Activated T-helper 1 cell treated with anti-CD3 and anti-CD28 coated beads, Interleukin-2, amount 50 U/mL, for 16 hours (primary cell): ENCODE measurements around the gene DGKG.

Experiments
- DNase-seq, 2 donors: peaks; one replicate each; pipeline ENCODE4 v3.0.0-alpha.2; 2020; ENCODE audit warnings: low read depth in 1 of 2, low spot score in 1 of 2

The DGKG gene

DNA sequence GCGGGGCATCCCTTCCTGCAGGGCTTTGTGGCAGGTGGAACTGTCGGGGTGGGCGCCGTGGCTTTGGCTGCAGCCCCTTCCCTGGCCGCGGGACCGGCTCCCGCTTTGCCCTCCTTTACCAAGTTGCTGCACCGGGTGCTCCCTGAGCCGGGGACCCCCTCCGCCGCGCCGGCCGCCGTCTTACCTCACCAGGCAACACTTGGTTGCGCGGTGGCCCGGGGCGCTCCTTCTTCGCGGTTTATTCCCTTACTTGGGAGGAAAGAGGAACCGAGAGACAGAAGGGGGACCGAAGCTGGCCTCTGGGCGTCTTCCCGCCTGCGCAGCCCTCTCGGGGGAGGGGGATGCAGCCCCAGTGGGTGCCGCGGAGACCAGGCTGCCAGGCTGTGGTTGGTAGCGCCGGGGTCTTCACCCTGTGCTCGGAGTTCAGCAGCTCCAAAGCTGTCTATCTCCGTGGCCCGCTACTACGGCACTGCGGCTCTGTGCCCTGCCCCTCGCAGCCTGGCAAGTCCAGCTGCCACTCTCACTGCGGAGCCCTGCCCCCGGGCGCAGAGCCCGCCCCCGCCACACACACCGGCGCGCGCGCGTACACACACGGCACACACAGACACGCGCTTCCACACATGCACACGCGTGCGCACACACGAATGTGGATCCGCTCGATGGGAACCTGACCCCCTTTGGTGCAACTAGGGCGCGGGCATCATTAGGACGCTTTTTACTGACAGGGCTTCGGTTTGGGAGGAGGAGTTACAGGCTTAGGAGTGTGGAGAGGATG lies at the start of gene DGKG:
DGKG (minus strand) TSS at position 473 of the 775 bp plus-strand sequence. CDS start 41,775 bp downstream, outside the sequence.
- peak in 1 of 2 donors; percentile 0 for DNase-seq

DNA sequence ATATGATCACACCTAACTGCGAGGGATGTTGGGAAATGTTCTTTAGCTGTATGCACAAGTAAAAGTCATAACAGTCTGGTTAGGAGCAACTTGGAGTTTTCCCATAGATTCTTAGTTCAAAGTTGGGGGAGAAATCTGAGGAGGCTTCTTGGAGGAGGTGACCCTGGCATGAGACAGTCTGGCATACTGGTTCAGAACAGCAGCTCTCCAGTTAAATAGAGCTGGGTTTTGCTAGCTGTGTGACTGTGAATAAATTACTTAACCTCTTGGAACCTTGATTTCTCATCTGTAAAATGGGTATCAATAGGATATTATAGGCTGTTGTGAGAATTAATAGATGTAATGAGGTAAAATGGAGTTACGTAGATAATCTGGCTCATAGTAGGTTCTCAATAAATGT lies 49.1 kb upstream of the DGKG start:
- DNase-seq, result no peak

DNA sequence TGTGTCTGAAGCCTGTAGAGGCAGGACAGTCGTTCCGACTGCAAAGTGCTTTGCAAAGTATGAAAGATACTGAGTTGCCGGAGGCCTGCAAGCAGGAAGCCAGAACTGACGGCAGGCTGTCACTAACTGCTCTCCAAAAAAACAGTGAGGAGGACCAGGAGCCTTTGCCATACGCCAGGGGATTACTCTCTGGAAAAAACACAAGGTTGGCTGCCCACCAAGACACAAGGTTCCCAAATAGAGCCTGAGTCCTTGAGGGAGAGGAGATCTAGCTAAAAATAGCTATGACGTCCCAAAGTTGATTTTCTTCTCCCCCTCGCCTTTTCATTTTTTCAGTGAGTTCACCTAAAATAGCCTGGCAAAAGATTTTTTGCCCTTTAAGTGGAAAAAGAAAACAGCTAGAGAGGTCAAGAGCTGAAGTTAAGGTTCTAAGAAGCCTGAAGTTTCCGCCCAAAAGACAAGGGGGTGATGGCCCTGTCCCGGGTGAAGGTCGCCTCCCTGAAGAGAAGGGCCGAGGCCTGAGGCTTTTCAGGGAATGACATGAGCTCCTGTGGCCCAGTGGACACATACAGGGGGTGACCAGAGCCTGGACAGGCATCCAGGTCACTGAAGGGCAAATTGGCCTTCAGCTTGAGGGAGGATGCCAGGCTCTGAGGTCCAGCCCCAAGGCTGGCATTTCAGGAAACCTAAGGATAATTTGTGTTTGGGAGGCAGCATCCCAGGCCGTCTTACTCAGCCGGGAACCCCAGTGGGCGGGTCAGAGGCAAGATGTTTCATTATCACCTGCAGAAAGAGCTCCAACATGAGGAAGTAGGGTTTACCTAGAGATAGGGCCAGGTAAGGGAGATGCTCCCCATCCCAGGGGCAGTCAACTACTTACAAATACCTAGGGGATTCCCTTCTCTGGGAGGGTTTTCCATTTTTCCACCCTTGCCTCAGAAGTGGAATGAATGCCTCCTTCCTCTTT lies 44.9 kb upstream of the DGKG start:
- no peak for DNase-seq

- DNase-seq, result no peak
Measured at GRCh38 chr3:186401556-186401955, 39.5 kb upstream of the DGKG start.

- no peak for DNase-seq
Measured at GRCh38 chr3:186400662-186401061, 38.6 kb upstream of the DGKG start.

GRCh38 chr3:186400026-186400425 lies 38.0 kb upstream of the DGKG start:
- no peak for DNase-seq

GRCh38 chr3:186394566-186395217 lies 32.7 kb upstream of the DGKG start:
- no peak for DNase-seq

DNA sequence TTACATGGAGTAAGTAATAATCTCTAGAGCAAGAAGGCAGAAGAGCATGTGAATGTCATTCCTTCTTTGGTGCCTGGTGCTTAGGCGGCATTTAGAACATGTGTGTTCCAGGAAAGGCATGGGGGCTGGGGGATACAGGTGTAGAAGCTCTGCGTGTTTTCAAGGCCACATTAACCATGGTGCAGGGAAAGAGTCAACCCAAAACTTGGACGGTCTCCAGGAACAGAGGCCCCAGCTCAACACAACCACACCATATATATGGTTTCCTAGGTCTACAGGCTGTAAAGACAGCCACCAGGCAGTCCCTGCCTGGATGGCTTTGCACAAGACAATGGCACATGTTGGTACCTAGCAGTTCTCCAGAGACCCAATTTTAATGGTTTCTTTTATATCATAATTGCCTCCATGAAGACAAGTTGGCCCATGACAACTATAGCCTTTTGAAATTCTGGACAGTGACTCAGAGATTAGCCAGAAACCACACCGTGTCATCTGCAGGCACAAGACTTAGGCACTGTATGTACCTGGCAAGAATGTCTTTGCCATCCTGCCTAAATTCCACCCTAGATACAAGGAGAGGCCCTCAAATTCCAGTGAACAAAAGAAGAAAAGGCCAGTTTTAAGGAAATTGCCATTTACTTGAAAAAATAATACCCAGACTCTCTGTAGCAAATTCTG lies 25.0 kb upstream of the DGKG start:
- DNase-seq, result no peak

- no peak for DNase-seq
Measured at GRCh38 chr3:186385856-186386602, 24.0 kb upstream of the DGKG start.

GRCh38 chr3:186383026-186383993 lies 21.3 kb upstream of the DGKG start:
- no peak for DNase-seq

- DNase-seq, result no peak
Measured at GRCh38 chr3:186382217-186382885, 20.3 kb upstream of the DGKG start.

GRCh38 chr3:186381424-186382216 lies 19.6 kb upstream of the DGKG start:
- DNase-seq, result no peak

DNA sequence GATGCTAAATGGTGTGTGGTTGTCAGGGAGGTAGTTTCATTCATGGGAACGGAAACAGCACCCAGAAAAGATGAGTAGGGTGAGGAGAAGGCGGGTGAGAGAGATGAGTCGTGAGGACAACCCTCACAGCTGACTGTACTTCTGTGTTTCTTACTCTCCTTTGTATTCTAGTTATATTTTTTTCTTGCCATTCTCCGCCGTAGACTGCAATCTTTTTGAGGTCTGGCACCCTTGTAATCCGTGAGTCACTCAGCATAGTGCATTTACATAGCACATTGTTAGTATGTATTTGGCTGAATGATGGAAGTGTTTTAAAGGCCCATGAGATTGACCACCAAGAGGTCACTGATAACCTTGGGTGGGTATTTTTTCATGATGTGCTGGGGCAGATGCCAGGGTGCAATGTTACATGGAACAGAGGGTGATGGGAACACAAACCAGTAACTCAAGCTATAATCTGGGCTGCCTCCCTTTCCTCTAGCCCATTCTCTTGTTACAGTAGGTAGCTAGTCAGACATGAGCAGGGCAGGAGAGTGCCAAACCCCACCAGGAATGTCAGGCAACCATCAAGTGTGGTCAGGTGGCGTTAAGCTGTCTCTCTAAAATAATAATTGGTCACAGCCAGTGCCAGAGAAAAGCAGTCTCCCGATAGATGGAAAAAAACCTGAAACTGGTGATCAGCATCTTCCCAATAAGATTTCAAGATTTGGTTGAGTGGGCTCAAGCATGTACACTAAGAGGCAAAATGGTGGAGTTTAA lies 18.8 kb upstream of the DGKG start:
- DNase-seq, result no peak

GRCh38 chr3:186375443-186375842 lies 13.4 kb upstream of the DGKG start:
- DNase-seq, result no peak

DNA sequence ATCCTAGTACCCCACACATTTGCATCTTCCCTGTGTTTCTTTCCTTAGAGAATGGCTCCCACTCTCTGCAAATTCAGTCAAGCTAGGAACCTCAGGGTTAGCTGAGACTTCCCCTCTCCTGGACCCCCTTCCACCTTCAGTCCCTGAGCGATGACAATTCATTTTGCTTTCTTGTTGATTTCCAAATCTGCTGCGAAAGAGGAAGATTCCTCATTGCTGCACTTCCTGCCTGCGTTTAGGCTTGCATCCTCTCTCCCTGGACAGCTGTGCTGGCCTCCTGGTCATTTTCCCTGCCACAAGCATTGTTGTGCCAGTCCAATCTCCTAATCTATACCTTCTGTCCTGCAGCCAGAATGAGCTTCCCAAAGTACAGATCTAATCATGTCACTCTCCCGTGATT lies 12.3 kb upstream of the DGKG start:
- DNase-seq, result no peak

GRCh38 chr3:186369217-186369616 lies 7.2 kb upstream of the DGKG start:
- DNase-seq, result no peak

DNA sequence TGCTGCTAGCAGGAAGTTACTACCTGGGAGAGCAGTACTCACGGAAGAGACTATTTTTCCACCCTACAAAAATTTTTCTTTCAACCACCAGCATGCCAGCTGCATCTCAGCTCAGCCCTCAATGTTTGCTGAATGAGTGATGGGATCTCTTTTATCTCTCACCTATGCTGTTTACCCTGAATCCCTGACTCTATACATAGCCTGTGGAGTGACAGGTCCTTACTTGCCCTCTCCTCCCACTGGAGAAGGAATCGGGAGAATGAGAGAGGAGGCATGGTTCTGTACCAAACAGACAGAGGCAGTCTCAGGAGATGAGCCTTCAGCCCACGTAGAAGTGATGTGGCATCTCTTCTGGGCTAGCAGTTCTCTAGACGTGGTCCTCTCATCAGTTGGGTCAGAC lies 6.7 kb upstream of the DGKG start:
- DNase-seq, result no peak
